Stimulated activated CD8-positive, alpha-beta memory T cell treated with anti-CD3 and anti-CD28 coated beads, Interleukin-7, amount 100 ng/mL, for 48 hours (primary cell): ENCODE results near the gene NTSR1.

Source experiments
- DNase-seq, 2 donors: peaks; one replicate each; pipeline ENCODE4 v3.0.0-alpha.2; 2020; ENCODE audit warnings: low read depth in 1 of 2; ENCODE audit errors: extremely low read depth in 1 of 2

NTSR1 gene

DNA sequence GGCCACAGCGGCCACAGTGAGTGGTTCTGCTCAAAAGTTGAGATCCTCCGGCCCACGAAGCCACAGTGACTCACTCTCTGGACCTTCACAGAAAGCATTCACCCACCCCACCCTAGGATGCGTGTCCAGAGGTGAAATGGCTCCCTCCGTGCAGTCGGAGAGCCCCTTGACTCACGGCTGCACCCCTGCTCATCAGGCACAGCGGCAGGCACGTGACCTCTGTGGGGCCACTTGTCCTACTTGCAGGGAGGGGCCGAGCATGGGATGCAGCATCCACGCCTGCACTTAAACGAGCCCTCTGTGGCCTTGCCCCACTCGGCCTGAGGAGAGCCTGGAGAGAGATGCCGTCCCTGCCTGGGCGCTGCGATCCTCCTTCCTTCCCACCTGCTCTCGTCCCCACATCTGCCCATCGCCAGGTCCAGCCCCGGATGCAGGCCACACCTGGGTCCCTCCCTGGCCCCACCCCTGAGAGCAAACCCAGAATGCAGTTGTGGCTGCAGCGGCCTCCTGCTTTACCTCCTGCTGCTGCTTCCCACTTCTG is 28.7 kb downstream of the NTSR1 start:
- no peak for DNase-seq

DNA sequence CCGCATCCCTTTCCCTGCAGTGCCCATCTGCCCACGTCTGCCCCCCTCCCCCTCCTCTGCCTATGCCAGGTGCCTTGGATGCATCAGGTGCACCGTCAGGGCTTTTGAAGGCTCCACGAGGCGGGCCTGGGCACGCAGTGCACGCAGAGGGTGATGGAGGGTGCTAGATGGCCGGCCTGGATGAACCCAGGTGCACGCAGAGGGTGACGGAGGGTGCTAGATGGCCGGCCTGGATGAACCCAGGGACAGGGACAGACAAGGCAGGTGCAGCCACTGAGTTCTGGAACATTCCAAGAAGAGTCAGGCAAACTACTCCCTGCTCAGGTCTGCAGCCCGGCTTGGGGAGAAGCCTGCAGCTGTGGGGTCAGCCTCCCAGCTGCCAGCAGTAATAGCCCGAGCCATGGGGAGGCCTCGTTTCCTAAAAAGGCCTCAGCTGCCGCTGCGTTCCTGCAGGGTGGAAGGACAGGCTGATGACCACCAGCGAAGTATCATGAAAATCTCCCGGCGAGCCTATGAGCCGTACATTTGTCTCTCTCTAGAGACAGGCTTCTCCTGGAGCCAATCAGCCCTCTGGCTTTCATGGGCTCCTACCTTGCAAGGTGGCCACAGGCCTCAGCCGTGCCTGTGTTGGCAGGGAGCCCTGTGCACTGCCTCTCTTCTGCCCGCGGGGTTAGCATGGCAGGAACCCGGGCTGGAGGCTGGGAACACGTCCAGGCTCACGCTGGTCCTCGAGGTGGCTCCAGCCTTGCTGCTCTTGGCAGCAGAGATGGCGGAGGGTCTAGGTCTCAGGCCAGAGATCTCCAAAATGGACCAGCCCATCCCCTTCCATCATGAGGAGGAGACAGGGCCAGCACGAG is 29.6 kb downstream of the NTSR1 start:
- no peak for DNase-seq

DNA sequence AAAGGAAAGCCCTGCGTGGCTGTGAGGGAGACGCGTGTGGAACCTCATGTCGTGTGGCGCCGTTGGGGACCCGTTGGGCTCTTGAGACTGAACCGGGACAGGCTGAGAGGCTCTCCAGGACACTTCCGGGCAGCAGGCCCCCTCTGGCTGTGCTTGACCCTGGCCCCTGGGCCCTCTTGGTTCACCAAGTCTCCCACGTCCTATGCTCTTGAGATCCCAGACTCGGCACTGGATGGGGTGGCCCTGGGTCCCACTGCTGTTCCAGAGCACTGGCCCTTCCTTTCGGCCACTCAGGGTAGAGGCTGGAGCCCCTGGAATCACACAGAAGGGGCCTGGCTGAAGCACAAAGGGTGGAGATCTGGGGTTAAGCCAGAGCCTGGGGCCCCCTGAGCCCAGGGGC is 30.4 kb downstream of the NTSR1 start:
- no peak for DNase-seq

DNA sequence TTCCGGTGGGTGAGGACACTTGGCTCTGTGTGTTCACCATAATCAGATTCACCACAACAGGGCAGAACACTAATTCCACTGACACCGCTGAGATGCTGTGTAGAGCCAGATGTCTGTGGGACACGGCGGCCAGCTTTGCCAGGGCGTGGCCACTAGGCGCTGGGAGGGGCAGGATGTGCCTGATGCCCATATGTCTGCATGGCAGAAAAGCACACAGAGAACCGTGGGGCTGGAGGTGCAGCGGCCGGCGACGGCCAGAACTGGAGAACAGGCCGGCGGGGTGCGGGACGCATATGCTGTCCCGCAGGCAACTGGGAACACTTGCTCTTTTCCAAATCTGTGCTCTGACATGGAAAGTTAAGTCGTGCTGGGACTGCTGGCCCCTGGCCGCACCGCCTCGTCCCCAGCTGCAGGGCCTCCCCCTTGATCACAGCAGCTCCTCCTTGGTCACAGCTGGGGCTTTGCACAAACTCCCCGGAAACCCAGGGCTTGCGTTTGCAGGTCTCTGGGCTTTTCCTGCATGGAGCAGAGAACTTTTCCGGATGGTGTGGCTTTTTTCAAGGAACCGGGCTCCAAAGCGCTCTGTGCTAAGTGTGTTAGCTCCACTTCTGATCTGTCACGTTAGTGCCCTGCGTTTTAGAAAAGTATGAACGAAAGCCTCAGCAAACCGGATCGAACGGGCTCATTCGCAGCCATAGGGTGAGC is 31.1 kb downstream of the NTSR1 start:
- peak; percentile 12 to 33 for DNase-seq

DNA sequence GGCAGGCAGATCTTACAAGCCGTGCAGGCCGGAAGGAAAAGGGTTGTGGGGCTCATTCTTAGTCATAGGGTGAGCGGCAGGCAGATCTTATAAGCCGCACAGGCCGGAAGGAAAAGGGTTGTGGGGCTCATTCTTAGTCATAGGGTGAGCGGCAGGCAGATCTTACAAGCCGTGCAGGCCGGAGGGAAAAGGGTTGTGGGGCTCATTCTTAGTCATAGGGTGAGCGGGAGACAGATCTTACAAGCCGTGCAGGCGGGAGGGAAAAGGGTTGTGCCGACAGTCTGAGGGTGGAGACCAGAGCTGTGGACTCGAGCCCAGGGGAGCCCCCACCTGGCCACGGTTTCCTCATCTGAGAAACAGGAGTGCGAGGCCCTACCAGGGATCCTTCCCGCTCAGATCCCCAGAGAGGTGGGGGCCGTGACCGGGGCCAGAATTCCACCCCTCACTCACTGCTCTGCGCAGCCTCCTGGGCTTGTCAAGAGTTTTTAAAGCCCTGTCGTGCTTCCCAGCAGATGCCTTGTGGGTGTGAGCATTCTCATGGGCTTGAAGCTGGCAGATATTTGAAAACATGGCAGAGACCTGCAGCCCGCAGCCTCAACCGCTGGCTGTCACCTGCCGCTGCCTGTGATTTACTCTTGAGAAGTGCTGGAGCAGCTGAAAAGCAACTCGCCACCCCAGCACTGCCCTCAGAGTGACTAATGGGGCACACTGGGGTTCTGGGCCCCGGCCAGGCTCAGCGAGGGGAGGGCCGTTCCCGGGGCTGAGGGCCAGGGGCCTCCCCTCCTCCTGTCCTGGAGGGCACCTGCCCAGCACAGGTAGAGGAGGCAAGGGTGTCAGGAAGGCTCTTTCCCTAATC is 31.9 kb downstream of the NTSR1 start:
- peak; percentile 61 to 68 for DNase-seq

DNA sequence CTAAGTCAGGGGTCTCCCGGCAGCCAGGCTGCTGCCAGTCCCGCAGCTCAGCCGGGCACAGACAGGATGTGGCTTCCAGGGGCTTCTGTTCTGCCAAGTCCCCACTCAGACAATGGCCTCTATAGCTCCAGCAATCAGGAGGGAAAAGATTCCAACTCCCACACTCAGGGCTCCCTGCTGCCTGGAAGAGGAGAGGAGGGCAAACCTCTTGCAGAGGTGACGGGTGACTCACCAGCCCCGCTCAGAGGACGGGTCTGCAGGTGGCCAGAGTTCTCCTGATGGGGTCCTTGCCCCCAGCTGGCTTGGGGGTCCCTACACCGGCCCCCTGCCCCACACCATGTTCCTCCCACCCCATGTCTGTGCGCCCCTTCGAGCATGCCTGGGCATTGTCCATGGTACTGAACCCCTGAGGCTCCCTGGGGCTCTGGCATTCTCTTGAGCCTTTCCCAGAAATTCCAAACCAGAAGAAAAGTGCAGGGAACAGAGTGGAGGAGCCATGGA is 32.6 kb downstream of the NTSR1 start:
- DNase-seq: no peak

DNA sequence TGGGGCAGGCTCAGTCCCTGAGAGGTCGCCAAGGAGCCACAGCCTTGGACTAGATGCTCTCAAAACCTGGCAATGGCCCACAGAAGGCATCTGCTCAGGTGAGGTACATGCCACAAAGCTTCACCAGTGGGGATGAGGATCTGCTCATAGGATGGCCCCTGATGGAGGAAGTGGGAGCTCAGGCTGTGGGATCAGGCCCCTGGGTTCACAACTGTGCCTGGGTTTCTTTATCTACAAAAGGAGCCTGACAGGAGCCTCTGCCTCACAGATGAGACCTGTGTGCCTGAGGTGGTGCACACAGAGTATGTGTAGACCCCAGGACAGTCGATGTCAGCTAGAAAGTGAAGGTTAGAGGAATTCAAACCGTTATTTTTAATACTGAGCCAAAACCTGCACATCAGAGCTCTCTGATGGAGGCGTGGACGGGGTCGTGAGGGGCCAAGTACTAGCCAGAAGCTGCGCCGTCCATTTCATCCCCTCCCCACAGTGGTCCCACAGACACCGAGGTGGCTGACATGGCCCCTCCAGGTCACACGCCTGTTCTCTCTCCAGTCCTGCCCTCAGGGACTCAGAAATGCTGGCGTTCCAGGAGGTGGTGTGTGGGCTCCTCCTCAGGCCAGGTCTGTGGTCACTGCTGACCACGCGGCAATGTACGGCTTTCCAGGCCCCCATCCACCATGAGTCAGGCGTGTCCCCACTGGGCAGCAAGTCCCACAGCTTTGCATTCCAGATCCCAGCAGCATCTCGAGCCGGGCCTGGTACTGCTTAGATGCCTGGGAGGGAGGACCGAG is 33.3 kb downstream of the NTSR1 start:
- DNase-seq: no peak

DNA sequence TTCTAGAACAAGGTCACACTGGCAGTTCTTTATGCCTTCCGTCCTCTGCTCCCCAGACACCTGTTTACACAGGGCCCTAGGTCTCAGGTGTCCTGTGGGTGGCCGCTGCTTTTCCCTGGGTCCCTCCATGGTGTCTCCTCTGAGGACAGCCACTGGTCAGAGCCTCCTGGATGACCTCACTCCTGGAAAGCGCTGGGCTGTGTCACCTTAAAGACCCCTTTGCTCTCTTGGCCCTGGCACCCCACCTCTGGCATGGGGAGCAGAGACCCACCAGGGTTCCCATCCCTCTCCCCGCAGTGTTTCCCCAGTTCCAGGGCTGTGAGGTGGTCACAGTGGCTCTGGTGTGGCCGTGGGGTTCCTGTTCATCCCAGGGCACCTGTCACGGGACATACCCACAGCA is 33.9 kb downstream of the NTSR1 start:
- DNase-seq: no peak

DNA sequence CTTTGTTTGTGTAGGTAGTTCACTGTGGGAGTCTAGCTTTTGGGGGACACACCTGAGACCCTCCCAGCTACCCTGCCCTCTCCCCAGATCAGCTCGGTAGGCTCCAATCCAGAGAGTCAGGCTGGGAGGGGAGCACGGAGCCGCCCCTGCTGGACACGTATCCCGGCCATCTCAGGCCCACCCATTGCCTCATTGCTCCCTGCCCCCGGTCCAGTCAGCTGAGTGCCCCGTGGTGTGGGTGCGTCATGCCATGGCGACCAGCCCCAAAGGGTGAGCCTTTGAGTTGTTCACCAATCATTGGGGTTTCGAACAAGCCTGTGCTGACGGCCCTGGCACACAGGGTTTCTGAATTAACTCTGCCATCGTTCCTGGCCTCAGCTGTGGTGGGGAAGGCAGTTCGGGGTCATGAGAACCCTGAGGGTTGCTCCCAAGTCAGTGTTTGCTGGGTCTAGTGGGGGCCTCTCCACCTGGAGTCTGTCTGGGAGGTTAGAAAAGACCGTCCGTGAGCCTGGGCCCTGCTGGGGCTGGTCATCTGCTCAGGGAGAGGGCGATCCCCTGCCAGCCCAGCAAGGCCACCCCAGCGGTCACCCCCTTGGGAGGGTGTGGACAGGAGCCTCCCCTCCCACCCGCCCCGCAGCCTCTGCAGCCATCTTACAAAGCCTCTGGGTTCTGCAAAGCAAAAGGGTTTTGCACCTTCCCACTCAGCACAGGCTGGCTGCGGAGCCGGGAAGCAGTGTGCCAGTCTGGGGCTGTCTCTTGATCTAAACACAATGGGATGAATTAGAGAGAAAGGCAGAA is 34.5 kb downstream of the NTSR1 start:
- no peak for DNase-seq

DNA sequence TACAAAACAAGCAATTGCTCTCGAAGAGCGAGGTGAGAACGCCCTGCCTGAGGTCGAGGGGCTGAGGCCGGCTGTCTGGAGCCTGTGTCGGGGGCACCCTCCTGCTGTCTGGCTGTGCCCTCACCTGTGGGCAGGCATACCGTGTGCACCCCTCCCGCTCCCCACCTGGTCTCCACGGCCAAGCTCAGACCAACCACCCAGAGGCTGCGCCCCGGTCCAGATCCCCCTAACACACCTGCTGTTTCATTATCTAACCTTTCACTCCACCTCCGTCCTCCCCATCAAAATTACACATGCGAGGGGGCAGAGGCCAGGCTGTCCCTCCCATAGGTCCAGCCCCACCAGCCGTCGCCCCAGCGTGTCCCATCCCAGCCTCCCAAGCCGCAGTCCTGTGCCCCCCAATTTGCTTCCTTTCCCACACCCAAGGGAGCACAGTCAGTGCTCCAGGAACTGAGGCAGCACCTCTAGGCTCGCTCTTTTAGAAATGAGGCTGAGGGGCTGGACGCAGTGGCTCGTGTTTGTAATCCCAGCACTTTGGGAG is 35.2 kb downstream of the NTSR1 start:
- DNase-seq: no peak

DNA sequence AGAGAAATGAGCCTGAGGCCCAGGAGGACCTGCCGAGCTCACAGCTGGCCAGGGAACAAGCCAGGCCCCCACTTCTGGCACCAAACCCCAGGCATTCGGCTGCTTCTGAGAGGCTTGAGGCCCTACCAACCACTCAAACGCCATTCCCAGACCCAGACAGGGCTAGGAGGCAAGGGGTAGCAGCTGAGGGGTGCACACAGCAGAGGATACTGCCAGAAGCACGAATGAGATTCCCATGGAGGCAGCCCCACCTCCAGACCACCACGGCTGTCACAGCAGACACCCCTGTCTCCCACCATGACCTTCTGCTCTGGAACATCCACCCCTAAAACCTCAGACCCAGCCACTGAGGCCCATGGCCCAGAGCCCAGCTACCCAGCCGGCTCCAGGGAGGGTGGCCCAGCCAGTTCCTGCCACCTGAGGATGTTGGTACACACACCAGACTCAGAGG is 36.1 kb downstream of the NTSR1 start:
- no peak for DNase-seq

DNA sequence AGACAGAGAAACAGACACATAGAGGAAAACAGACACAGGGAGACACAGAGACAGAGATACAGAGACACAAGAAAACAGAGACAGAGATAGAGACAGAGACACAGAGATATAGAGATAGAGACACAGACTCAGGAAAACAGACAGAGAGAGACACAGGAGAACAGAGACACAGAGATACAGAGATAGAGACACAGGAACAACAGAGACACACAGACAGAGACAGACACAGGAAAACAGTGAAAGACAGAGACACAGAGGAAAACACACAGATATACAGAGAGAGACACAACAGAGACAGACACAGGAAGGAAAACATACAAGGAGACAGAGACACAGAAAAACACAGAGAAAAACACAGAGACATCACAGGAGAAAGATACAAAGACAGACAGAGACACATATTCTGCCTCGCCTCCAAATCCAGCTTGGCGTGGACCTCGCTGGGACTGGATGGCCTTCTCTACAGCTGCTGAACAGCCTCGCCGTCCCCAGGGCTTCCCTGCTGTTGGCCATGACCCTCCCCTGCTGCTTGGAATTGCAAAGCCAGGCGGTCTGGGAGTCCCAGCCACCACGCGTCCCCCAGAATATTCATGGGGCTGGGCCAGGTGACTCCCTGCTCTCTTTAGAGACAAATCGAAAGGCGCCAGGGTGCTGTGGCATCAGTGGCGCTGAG is 36.8 kb downstream of the NTSR1 start:
- DNase-seq: no peak

DNA sequence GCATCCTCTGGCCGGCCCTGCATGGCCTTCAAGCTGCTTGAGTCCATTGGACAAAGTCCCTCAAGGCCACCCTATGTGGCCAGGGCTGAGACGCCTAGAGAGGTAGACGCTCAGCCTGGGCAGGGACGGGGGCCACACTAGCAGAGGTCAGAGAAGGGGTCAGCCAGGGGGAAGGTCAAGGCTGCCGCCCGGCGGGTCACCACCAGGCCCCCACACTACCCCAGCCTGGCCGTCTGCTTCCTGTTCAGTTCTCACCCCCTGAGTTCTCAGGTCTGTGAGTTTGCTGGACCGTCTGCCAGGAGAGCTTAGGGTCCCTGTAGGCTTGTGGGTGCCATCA is 37.3 kb downstream of the NTSR1 start:
- DNase-seq: no peak

DNA sequence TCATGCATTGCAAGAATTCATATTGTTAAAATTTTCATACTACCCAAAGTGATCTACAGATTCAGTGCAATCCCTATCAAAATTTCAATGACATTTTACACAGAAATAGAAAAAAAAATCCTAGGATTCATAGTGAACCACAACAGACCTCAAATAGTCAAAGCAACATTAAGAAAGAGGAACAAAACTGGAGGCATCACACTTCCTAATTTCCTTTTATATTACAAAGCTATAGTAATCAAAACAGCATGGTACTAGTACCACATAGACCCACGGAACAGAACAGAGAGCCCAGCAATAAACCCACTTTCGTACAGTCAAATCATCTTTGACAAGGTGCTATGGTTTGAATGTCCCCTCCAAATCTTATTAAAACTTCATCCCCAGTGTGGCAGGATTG is 39.7 kb downstream of the NTSR1 start:
- no peak for DNase-seq

DNA sequence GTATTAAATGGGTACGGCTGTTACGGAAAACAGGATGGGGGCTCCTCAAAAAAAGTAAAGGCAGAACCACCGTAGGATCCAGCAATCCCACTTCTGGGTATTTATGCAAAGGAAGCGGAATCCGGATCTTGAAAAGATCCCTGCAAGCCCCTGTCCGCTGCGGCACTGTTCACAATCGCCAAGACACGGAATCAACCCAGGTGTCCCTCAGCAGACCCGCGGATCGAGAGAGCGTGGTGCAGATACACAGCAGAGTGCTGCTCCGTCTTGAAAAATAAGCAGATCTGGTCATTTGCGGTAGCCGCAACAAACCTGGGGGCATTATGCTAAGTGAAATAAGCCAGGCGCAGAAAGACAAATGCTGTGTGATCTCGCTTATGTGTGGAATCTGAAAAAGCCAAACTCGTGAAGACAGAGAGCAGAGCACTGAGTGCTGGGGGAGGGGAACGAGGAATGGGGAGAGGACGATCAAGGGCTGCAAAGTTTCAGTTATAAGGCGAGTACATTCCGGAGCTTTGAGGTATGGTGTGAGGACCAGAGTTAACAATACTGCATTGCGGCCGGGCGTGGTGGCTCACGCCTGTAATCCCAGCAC is 41.3 kb downstream of the NTSR1 start:
- DNase-seq: no peak

DNA sequence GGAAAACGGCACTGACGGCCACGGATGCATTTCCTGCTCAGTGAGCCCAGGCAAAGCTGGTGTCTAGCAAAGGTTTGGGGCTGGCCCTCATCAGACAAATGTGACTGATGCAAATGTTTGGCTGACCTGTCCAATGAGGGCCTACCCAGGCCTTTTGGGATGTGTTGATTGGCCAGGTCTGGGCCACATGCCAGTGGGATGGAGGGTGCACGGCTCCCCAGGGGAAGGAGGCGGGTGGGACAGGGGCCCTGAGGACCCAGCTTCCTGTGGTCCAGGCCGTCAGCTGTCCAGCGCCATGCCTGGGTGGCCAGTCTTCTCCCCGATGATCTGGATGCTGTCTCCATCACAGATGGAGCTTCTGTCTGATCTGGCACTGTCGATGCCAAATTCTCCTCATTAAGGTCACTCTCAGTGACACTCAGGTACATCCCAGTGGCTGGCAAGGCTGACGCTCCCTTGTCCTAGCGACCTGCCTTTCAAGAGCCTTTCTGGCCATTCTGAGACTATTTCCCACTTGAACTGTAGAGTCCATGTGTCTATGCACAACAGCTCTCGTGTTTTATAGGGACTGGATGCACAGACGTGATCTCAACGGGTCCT is 43.0 kb downstream of the NTSR1 start:
- DNase-seq: no peak

DNA sequence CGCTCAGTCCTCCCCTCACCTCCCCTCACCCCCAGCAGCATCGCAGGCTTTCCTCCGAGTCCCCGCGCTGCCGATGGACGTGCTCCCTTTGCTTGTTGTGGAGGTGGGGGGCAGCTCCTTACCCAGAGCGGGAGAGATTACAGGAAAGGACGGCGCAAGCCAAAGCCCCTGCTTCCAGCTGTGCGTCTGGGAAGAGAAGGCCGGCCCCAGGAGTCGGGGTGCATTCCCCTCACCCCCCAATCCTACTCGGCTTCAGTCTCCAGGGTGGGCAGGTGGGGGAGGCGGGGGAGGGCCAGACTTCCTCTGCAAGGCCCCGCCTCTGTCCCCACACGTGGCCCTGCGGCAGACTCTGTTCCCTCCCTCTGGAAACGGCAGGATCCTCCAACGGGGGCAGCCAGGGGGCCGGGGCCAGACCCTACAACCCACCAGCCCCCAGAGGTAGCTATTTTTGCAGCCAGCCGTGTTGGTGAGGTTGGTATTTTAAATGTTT is 43.6 kb downstream of the NTSR1 start:
- DNase-seq: no peak
